Cardiac fibroblast (primary cell): ENCODE measurements around the gene ESYT2.

Experiments used
- DNase-seq, 2 donors: peaks; one replicate each; pipeline versions ENCODE4 v3.0.0 to v3.0.0-alpha.2; 2010; ENCODE audit warnings: low read depth in 2 of 2
- H3K4me3 ChIP-seq, 2 donors: replicated peaks in 1 of 2; 1 replicate in 1 of 2; 2 replicates in 1 of 2; pipeline ENCODE4 v1.5.1; 2011; ENCODE audit warnings: low read depth in 2 of 2, low read length in 2 of 2, mild to moderate bottlenecking in 2 of 2, moderate library complexity in 1 of 2
- CTCF ChIP-seq: IDR thresholded peaks from one replicate; pipeline ENCODE4 v1.5.1; 2011; ENCODE audit warnings: low read depth, mild to moderate bottlenecking, low read length, inconsistent platforms

The ESYT2 gene

GRCh38 chr7:158757404-158757989 is 71.8 kb downstream of the ESYT2 start:
- no peak for DNase-seq
- no peak overlapping the region for H3K4me3 ChIP-seq
- no peak for TF ChIP-seq CTCF

- TF ChIP-seq CTCF, result no peak
These were observed 74.4 kb downstream of the ESYT2 start for GRCh38 chr7:158754746-158755444.

GRCh38 chr7:158753900-158754299 is 75.4 kb downstream of the ESYT2 start:
- TF ChIP-seq CTCF, result no peak
- DNase-seq, result no peak
- H3K4me3 ChIP-seq, result no peak overlapping the region

More at GRCh38 chr7:158754746-158755444, 74.4 kb downstream of the ESYT2 start:
- peak; percentile 22 to 26 for DNase-seq
- H3K4me3 ChIP-seq, result no peak overlapping the region

GRCh38 chr7:158751751-158752150 is 77.6 kb downstream of the ESYT2 start:
- no peak for DNase-seq
- H3K4me3 ChIP-seq, result no peak overlapping the region
- TF ChIP-seq CTCF, result no peak

GRCh38 chr7:158751199-158751598 is 78.1 kb downstream of the ESYT2 start:
- no peak for DNase-seq
- no peak overlapping the region for H3K4me3 ChIP-seq
- no peak for TF ChIP-seq CTCF

GRCh38 chr7:158750702-158751101 is 78.6 kb downstream of the ESYT2 start:
- H3K4me3 ChIP-seq, result no peak overlapping the region
- no peak for DNase-seq
- no peak for TF ChIP-seq CTCF
